Stomach (tissue), 4 donors: ENCODE data around the gene ZSWIM5.

Source experiments
- CTCF ChIP-seq, 7 experiments: fragments of 450-650 bp in 4 of 7; fragments of 200-600 bp in 3 of 7; sonication (generic) in 3 of 7; IDR thresholded peaks; one replicate each; pipeline ENCODE4 v1.5.1; 2016 to 2019; ENCODE audit warnings: antibody characterized with exemption in 7 of 7, control low read depth in 2 of 7, mild to moderate bottlenecking in 1 of 7
- EP300 ChIP-seq: sonication (generic); formaldehyde crosslinking; IDR thresholded peaks from one replicate; pipeline ENCODE4 v1.6.1; 2017; ENCODE audit warnings: antibody characterized with exemption
- POLR2A ChIP-seq, 4 donors: fragments of 450-650 bp; IDR thresholded peaks; one replicate each; pipeline ENCODE4 v1.6.1; 2016; ENCODE audit warnings: antibody characterized with exemption in 4 of 4, control low read depth in 2 of 4, mild to moderate bottlenecking in 1 of 4, moderate library complexity in 1 of 4

GRCh38 chr1:45032837-45033236 is 173.6 kb downstream of the ZSWIM5 start:
- TF ChIP-seq POLR2A (IDR thresholded peaks at IDR 0.05) (no peak), CTCF (IDR thresholded peaks at IDR 0.05) (no peak), EP300 (no peak)
